Natural killer cell (primary cell): Measurements from ENCODE around the gene TLX3. TPM values are rescaled to one million over a fixed set of nuclear protein-coding genes. Genes with fewer than 3 reads are reported as not detected.

Experiments
- ATAC-seq, 3 donors: fragments of 150-1000 bp in 2 of 3; fragments of 200-7000 bp in 1 of 3; cut with Tn5 transposase; 1 replicate in 1 of 3; 2 replicates in 2 of 3; pipeline ENCODE4 v1.10.0; 2021; ENCODE audit warnings: mild to moderate bottlenecking in 2 of 3, moderate library complexity in 2 of 3
- DNase-seq, 2 donors: peaks; one replicate each; pipeline versions ENCODE4 v3.0.0 to v3.0.0-alpha.2; 2013 to 2021; ENCODE audit warnings: mixed read lengths in 1 of 2
- H3K27ac ChIP-seq: one replicate; pipeline ENCODE4 v1.5.1; 2013; ENCODE audit warnings: mild to moderate bottlenecking, low read length
- H3K27me3 ChIP-seq: one replicate; pipeline ENCODE4 v1.6.1; 2013; ENCODE audit warnings: low read length; ENCODE audit not compliant: control insufficient read depth, insufficient read depth
- H3K36me3 ChIP-seq: one replicate; pipeline ENCODE4 v1.6.1; 2013; ENCODE audit warnings: low read length; ENCODE audit not compliant: control insufficient read depth, insufficient read depth
- H3K4me1 ChIP-seq: one replicate; pipeline ENCODE4 v1.6.1; 2013; ENCODE audit warnings: low read length; ENCODE audit not compliant: control insufficient read depth, insufficient read depth
- H3K4me3 ChIP-seq: one replicate; pipeline ENCODE4 v1.5.1; 2013; ENCODE audit warnings: low read length
- H3K9me3 ChIP-seq: one replicate; pipeline ENCODE4 v1.6.1; 2013; ENCODE audit warnings: low read length; ENCODE audit not compliant: control insufficient read depth, insufficient read depth
- H3K27ac Mint-ChIP-seq, 2 donors: one replicate each; pipeline ENCODE4 v1.8.0; 2022; ENCODE audit warnings: mild to moderate bottlenecking in 2 of 2, mixed read lengths in 2 of 2, moderate library complexity in 1 of 2
- H3K27me3 Mint-ChIP-seq, 2 donors: one replicate each; pipeline ENCODE4 v1.8.0; 2022; ENCODE audit warnings: low read depth in 2 of 2, mixed read lengths in 2 of 2
- H3K36me3 Mint-ChIP-seq: one replicate; pipeline ENCODE4 v1.8.0; 2022; ENCODE audit warnings: mixed read lengths
- H3K4me1 Mint-ChIP-seq, 2 donors: one replicate each; pipeline ENCODE4 v1.8.0; 2022; ENCODE audit warnings: mixed read lengths in 2 of 2
- H3K4me3 Mint-ChIP-seq: one replicate; pipeline ENCODE4 v1.8.0; 2022; ENCODE audit warnings: mild to moderate bottlenecking, moderate library complexity, mixed read lengths
- H3K9me3 Mint-ChIP-seq, 2 donors: one replicate each; pipeline ENCODE4 v1.8.0; 2022; ENCODE audit warnings: mixed read lengths in 2 of 2
- CTCF ChIP-seq: fragments of 200-600 bp; IDR thresholded peaks from one replicate; pipeline ENCODE4 v1.8.0; 2022; ENCODE audit warnings: antibody characterized with exemption
- WGBS: methylation state at CpG from one replicate; pipeline ENCODE4 v1.1.7; 2013; ENCODE audit warnings: missing lambda C conversion rate; ENCODE audit not compliant: insufficient coverage; 5-methylcytosine and 5-hydroxymethylcytosine counted together
- intact Hi-C: fragments of 100-400 bp; cut with micrococcal nuclease; formaldehyde crosslinking; loops from one replicate; pipeline ENCODE4 v1.14.2; 2022
- total RNA-seq, 4 donors: library from RNA; stranded (reverse); fragments of 120-200 nt in 1 of 4; gene quantifications; one replicate each; pipeline versions ENCODE4 v1.2.3 to v1.2.4, GENCODE V29; 2013 to 2022

The TLX3 gene
- total RNA-seq, 3 donors from 2014 or later (not counting 1 experiment from before 2014, with no cell fraction given) = not detected

GRCh38 chr5:171299228-171299627 is 9.8 kb upstream of the TLX3 start:
- ATAC-seq = no peak
- H3K4me1 Mint-ChIP-seq = no peaks in the 10 kb centered on the region
- no peak overlapping the region for H3K4me3 Mint-ChIP-seq
- H3K4me3 ChIP-seq = no peak overlapping the region
- H3K36me3 Mint-ChIP-seq = no peaks in the 10 kb centered on the region
- DNase-seq = no peak
- TF ChIP-seq CTCF = no peak
- H3K27ac Mint-ChIP-seq = no peak overlapping the region
- no peaks in the 10 kb centered on the region for H3K9me3 Mint-ChIP-seq
- no peaks in the 10 kb centered on the region for H3K4me1 ChIP-seq
- no peak overlapping the region for H3K27ac ChIP-seq
- no peaks in the 10 kb centered on the region for H3K27me3 ChIP-seq
- peaks cover 12 to 20% of the 10 kb centered on the region in 2 donors for H3K27me3 Mint-ChIP-seq
- 86% methylated on average over 4 of the region's 4 CpGs for WGBS
- H3K9me3 ChIP-seq = no peaks in the 10 kb centered on the region
- no peaks in the 10 kb centered on the region for H3K36me3 ChIP-seq
- intact Hi-C loops = no loop called here

GRCh38 chr5:171299851-171300250 is 9.2 kb upstream of the TLX3 start:
- TF ChIP-seq CTCF = no peak
- no peaks in the 10 kb centered on the region for H3K36me3 ChIP-seq
- 88% methylated on average over 2 of the region's 2 CpGs for WGBS
- H3K27ac Mint-ChIP-seq = no peak overlapping the region
- intact Hi-C loops = no loop called here
- no peaks in the 10 kb centered on the region for H3K9me3 Mint-ChIP-seq
- peaks cover 3% of the 10 kb centered on the region for H3K27me3 ChIP-seq
- peaks cover 15 to 24% of the 10 kb centered on the region in 2 donors for H3K27me3 Mint-ChIP-seq
- H3K4me3 ChIP-seq = no peak overlapping the region
- DNase-seq (no peak), ATAC-seq (no peak)
- H3K9me3 ChIP-seq = no peaks in the 10 kb centered on the region
- no peaks in the 10 kb centered on the region for H3K4me1 ChIP-seq
- no peak overlapping the region for H3K4me3 Mint-ChIP-seq
- no peaks in the 10 kb centered on the region for H3K36me3 Mint-ChIP-seq
- no peak overlapping the region for H3K27ac ChIP-seq
- H3K4me1 Mint-ChIP-seq = no peaks in the 10 kb centered on the region

- no peak overlapping the region for H3K27ac Mint-ChIP-seq
- no peaks in the 10 kb centered on the region for H3K9me3 ChIP-seq
- DNase-seq (no peak), ATAC-seq (no peak)
- no peaks in the 10 kb centered on the region for H3K36me3 ChIP-seq
- no peaks in the 10 kb centered on the region for H3K4me1 Mint-ChIP-seq
- no peak overlapping the region for H3K4me3 ChIP-seq
- H3K4me3 Mint-ChIP-seq = no peak overlapping the region
- H3K27ac ChIP-seq = no peak overlapping the region
- H3K27me3 ChIP-seq = peaks cover 8% of the 10 kb centered on the region
- intact Hi-C loops = no loop called here
- no peaks in the 10 kb centered on the region for H3K4me1 ChIP-seq
- WGBS = 92% methylated on average over 7 of the region's 7 CpGs
- H3K36me3 Mint-ChIP-seq = no peaks in the 10 kb centered on the region
- no peaks in the 10 kb centered on the region for H3K9me3 Mint-ChIP-seq
- peaks cover 16 to 26% of the 10 kb centered on the region in 2 donors for H3K27me3 Mint-ChIP-seq
- TF ChIP-seq CTCF = no peak
Observed at GRCh38 chr5:171300358-171300757, 8.7 kb upstream of the TLX3 start.

DNA sequence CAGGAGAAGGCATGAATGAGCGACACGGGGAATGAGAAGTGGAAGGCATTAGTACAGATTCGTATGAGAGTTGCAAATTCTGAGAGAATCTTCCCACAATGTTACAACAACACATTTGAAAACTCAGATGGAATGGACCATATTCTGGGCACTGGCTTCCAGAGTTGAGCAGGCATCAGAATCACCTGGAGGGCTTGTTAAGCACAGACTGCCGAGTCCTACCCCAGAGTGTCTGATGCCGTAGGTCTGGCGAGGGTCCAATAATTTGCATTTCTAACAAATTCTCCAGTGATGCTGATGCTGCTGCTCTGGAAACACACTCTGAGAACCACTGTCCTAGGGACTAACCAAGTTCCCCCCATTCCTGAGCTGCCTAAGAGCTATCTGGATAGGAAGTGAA is 2.9 kb upstream of the TLX3 start:
- Histone ChIP-seq H3K27ac (no peak overlapping the region), H3K9me3 (no peaks in the 10 kb centered on the region), H3K27me3 (peaks cover 51% of the 10 kb centered on the region), H3K4me1 (peaks cover 49% of the 10 kb centered on the region), H3K4me3 (no peak overlapping the region), H3K36me3 (no peaks in the 10 kb centered on the region)
- no peak for TF ChIP-seq CTCF
- DNase-seq = no peak
- intact Hi-C loops = no loop called here
- Mint-ChIP-seq H3K36me3 (no peaks in the 10 kb centered on the region), H3K27ac (no peak overlapping the region), H3K4me1 (peaks cover 23 to 48% of the 10 kb centered on the region in 2 donors), H3K9me3 (no peaks in the 10 kb centered on the region), H3K4me3 (peak overlapping the region; percentile 17), H3K27me3 (peaks cover 44 to 54% of the 10 kb centered on the region in 2 donors)
- 34% methylated on average over 4 of the region's 6 CpGs for WGBS
- no peak for ATAC-seq
